ENCODE results near the gene MYH9. TPM values are rescaled to one million over a fixed set of nuclear protein-coding genes. Genes with fewer than 3 reads are reported as not detected.
A peak's percentile ranks its signal among the peaks of the same experiment; 100 is the strongest.
"Not testable (repeated sequence)": the region's sequence is repeated elsewhere in the genome, so short reads cannot be mapped to it uniquely, and the experiment has no call there.

Gene MYH9
- total RNA-seq, 1 experiment from 2014 or later, result 788 TPM

GRCh38 chr22:36289948-36290371, 97.8 kb downstream of the MYH9 start:
- H3K9me3 ChIP-seq (ENCODE audit: control insufficient read depth, insufficient read depth, low read depth, low read length); ATAC-seq; BruUV-seq (replicated peaks); intact Hi-C loops (cut with micrococcal nuclease; ENCODE audit: unreplicated experiment); H3K4me1 ChIP-seq (ENCODE audit: control insufficient read depth, insufficient read depth, low read length); DNase-seq (ENCODE audit: low read depth, low spot score); POLR2A ChIA-PET; CTCF ChIA-PET; H3K27me3 ChIP-seq (ENCODE audit: control insufficient read depth, insufficient read depth, low read length); in situ Hi-C loops (cut with HindIII; ENCODE audit: low pct_unique_long_range_greater_than_20kb, low sequenced_read_pairs); H3K27ac ChIP-seq (ENCODE audit: low read length); H3K4me3 ChIP-seq (ENCODE audit: low read depth in 2 of 2, low read length in 2 of 2): not testable (repeated sequence)
- H3K36me3 ChIP-seq (ENCODE audit: control insufficient read depth, insufficient read depth, low read length), result peaks cover 20% of the 10 kb centered on the region

DNA sequence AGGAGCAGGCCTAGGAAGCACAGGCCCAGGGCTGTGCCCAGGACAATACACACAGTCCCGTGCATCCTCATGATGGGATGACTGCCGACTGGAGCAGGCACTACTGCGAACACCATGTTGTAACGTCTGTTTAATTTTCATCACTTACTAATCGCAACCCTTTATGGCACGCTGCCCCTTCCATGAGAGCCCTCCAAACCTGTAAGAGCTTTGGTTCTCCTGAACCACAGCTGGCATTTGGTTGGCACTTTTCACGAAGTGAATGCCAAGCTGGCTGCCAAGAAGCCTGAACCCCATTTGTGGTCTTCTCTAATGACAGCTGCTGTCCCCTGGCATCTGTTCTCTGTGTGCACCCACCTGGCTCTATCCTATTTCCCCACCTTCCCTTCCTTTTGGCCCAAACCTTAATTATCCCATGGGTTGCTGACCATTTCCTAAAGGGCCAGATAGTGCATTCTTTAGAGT, 98.3 kb downstream of the MYH9 start:
- ChIA-PET CTCF (no interaction called here), POLR2A (no interaction called here)
- no peaks in the 10 kb centered on the region for H3K9me3 ChIP-seq (ENCODE audit: control insufficient read depth, insufficient read depth, low read depth, low read length)
- no TSS peak for BruUV-seq (replicated peaks)
- DNase-seq (ENCODE audit: low read depth, low spot score) (no peak), ATAC-seq (no peak)
- peaks cover 15% of the 10 kb centered on the region for H3K36me3 ChIP-seq (ENCODE audit: control insufficient read depth, insufficient read depth, low read length)
- no peak overlapping the region for H3K27ac ChIP-seq (ENCODE audit: low read length)
- in situ Hi-C loops (cut with HindIII; ENCODE audit: low pct_unique_long_range_greater_than_20kb, low sequenced_read_pairs) (no loop called here), intact Hi-C loops (cut with micrococcal nuclease; ENCODE audit: unreplicated experiment) (no loop called here)
- no peak overlapping the region for H3K4me3 ChIP-seq (ENCODE audit: low read depth in 2 of 2, low read length in 2 of 2)
- H3K27me3 ChIP-seq (ENCODE audit: control insufficient read depth, insufficient read depth, low read length), result no peaks in the 10 kb centered on the region
- H3K4me1 ChIP-seq (ENCODE audit: control insufficient read depth, insufficient read depth, low read length), result no peaks in the 10 kb centered on the region; the same call in 1 of the 2 replicates
- TF ChIP-seq, protein P1, sequence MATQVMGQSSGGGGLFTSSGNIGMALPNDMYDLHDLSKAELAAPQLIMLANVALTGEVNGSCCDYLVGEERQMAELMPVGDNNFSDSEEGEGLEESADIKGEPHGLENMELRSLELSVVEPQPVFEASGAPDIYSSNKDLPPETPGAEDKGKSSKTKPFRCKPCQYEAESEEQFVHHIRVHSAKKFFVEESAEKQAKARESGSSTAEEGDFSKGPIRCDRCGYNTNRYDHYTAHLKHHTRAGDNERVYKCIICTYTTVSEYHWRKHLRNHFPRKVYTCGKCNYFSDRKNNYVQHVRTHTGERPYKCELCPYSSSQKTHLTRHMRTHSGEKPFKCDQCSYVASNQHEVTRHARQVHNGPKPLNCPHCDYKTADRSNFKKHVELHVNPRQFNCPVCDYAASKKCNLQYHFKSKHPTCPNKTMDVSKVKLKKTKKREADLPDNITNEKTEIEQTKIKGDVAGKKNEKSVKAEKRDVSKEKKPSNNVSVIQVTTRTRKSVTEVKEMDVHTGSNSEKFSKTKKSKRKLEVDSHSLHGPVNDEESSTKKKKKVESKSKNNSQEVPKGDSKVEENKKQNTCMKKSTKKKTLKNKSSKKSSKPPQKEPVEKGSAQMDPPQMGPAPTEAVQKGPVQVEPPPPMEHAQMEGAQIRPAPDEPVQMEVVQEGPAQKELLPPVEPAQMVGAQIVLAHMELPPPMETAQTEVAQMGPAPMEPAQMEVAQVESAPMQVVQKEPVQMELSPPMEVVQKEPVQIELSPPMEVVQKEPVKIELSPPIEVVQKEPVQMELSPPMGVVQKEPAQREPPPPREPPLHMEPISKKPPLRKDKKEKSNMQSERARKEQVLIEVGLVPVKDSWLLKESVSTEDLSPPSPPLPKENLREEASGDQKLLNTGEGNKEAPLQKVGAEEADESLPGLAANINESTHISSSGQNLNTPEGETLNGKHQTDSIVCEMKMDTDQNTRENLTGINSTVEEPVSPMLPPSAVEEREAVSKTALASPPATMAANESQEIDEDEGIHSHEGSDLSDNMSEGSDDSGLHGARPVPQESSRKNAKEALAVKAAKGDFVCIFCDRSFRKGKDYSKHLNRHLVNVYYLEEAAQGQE (IDR thresholded peaks at IDR 0.05; ENCODE audit: insufficient read depth in 1 of 2, low read depth in 2 of 2, low read length in 1 of 2), result no peak
- TF ChIP-seq SIN3A (IDR thresholded peaks at IDR 0.05; ENCODE audit: borderline replicate concordance, insufficient read depth, low read depth, low read length) (no peak), CTCF (IDR thresholded peaks at IDR 0.05) (no peak), POLR2AphosphoS5 (IDR thresholded peaks at IDR 0.05; ENCODE audit: low read depth, low read length) (no peak), TCF7L2 (IDR thresholded peaks at IDR 0.05; ENCODE audit: low read depth, low read length) (no peak)

- BruUV-seq (replicated peaks), result TSS peak; percentile 90
- ATAC-seq, result no peak
- no peaks in the 10 kb centered on the region for H3K27me3 ChIP-seq (ENCODE audit: control insufficient read depth, insufficient read depth, low read length)
- TF ChIP-seq, protein P1 (IDR thresholded peaks at IDR 0.05; ENCODE audit: insufficient read depth in 1 of 2, low read depth in 2 of 2, low read length in 1 of 2), result no peak
- TF ChIP-seq SIN3A (IDR thresholded peaks at IDR 0.05; ENCODE audit: borderline replicate concordance, insufficient read depth, low read depth, low read length) (no peak), CTCF (IDR thresholded peaks at IDR 0.05) (no peak), TCF7L2 (IDR thresholded peaks at IDR 0.05; ENCODE audit: low read depth, low read length) (no peak), POLR2AphosphoS5 (IDR thresholded peaks at IDR 0.05; ENCODE audit: low read depth, low read length) (no peak)
- no peak for DNase-seq (ENCODE audit: low read depth, low spot score)
- no peak overlapping the region for H3K4me3 ChIP-seq (ENCODE audit: low read depth in 2 of 2, low read length in 2 of 2)
- intact Hi-C loops (cut with micrococcal nuclease; ENCODE audit: unreplicated experiment), result no loop called here
- POLR2A ChIA-PET, result no interaction called here
- no peaks in the 10 kb centered on the region; the same call in 1 of the 2 replicates for H3K4me1 ChIP-seq (ENCODE audit: control insufficient read depth, insufficient read depth, low read length)
- in situ Hi-C loops (cut with HindIII; ENCODE audit: low pct_unique_long_range_greater_than_20kb, low sequenced_read_pairs), result no loop called here
- H3K27ac ChIP-seq (ENCODE audit: low read length), result no peak overlapping the region
- CTCF ChIA-PET, result no interaction called here
- H3K9me3 ChIP-seq (ENCODE audit: control insufficient read depth, insufficient read depth, low read depth, low read length), result no peaks in the 10 kb centered on the region
- peaks cover 14% of the 10 kb centered on the region for H3K36me3 ChIP-seq (ENCODE audit: control insufficient read depth, insufficient read depth, low read length)
Observed at GRCh38 chr22:36288571-36289405, 99.0 kb downstream of the MYH9 start.

Measured in Panc1 (cell line).